ENCODE measurements around the gene RFX8.

DNA sequence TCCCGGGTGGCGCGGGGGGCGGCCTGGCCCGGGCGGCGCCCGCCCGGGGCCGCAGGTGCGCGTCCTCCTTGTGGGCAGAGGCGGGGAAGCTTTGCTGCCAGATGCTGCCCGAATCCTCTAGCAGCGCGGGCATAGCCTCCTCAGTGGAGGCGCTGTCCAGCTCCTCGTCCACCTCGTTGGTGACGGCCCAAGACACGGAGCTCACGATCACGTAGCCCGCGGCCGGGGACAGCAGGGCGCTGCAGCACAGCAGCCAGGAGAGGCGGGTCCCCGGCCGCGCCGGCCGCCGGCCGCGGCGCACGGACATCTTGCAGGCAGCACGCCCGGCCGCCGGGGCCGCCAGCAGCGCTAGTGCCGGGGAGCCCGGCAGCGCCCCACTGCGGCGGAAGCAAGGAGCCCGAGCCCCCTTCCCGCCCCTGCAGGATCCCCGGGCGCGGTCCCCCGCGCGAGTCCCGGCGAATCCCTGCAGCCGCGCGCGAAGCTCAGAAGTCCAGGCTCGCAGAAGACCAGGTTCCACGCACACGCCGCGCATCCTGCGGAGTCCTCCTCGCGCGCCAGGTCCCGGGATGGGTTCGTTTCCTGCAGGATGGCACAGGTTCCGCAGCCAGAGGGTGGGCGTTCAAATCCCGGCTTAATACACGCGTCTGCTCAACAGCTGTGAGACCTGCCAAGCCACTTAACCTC, 87.6 kb downstream of the RFX8 start, which contains the start of gene CREG2:
- TF ChIP-seq POLR2A (IDR thresholded peaks at IDR 0.05): no peak
- TF ChIP-seq, protein P1, sequence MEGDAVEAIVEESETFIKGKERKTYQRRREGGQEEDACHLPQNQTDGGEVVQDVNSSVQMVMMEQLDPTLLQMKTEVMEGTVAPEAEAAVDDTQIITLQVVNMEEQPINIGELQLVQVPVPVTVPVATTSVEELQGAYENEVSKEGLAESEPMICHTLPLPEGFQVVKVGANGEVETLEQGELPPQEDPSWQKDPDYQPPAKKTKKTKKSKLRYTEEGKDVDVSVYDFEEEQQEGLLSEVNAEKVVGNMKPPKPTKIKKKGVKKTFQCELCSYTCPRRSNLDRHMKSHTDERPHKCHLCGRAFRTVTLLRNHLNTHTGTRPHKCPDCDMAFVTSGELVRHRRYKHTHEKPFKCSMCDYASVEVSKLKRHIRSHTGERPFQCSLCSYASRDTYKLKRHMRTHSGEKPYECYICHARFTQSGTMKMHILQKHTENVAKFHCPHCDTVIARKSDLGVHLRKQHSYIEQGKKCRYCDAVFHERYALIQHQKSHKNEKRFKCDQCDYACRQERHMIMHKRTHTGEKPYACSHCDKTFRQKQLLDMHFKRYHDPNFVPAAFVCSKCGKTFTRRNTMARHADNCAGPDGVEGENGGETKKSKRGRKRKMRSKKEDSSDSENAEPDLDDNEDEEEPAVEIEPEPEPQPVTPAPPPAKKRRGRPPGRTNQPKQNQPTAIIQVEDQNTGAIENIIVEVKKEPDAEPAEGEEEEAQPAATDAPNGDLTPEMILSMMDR (IDR thresholded peaks at IDR 0.05): peak in 4 of 5 experiments; percentile 18 to 64 (median 53)

Data from tibial nerve (tissue), 3 donors.